ENCODE measurements around the gene C15orf61.

Gene C15orf61

DNA sequence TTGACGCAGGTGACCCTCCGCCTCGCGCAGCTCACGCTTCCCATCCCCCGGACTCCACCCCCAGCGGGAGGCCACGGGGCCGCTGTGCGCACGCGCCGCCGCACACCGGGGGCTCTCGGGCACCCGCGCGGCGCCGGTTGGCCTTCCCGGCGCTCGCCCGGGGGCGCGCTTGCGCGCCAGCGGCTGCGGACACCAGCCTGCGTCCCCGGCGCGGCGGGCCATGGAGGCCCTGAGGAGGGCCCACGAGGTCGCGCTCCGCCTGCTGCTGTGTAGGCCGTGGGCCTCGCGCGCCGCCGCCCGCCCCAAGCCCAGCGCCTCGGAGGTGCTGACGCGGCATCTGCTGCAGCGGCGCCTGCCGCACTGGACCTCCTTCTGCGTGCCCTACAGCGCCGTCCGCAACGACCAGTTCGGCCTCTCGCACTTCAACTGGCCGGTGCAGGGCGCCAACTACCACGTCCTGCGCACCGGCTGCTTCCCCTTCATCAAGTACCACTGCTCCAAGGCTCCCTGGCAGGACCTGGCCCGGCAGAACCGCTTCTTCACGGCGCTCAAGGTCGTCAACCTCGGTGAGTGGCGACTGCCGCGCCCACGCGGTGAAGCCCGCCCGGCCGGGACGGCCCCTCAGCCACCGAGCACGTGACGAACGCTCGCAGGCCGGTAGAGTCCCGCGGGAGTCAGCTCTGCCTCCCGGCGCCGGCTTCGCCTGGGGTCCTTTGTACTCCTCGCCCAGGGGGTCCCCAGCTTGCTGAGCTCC, at the start of gene C15orf61:
Gene C15orf61 (plus strand): TSS at position 103 of the 754 bp plus-strand sequence. CDS start 118 bp downstream, at position 221.
- peak in 54 of 56 donors; percentile 35 to 86 (median 73) for DNase-seq

DNA sequence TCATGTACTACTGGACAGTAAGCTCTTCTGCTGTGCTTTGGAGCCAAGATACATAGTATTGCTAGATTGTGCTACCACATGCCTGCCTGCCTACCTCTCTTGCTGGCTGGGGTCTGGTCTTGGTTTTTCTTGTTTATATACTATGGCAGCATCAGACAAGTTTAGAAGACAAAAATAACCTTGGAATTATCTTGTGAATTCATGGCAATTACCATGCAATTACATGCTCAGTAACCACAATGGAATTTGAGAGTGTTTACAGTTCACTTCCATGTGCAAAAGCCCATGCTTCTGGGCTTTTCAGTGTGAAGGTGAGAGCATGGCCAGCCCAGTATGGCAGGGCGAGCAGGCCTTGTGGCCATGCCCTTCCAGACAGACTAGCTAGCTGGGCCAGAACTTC, 48.0 kb upstream of the C15orf61 start:
- no peak for DNase-seq

DNA sequence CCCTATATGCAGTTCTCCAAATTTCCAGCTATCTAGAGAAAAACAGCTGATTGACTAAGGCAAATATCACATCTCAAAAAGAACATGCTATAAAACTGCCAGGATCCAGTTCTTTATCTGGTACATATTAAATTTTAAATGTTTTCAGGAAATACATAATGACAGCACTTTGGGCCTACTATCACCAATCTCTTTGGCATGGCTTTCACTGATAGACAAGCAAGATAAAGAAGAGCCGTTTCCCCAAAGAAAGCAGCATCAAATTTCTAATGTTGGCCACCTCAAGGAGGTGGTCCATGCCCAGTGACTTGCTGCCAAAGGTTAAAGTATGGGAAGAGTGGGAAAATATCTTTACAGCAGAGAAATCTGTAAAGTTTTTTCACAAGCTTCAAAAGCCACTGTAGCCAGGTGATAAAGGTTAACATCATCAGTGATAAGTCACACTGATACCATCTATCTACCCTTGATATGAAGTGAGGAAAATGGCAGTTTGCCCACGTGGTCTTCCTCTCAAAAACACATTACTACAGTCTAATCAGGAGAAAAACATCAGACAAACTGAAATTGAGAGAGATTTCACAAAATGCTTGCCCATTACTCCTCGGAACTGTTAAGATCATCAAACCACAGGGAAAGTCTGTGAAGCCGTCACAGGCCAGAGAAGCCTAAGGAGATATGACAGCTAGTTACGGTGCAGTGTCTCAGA, 46.4 kb upstream of the C15orf61 start:
- no peak for DNase-seq

DNA sequence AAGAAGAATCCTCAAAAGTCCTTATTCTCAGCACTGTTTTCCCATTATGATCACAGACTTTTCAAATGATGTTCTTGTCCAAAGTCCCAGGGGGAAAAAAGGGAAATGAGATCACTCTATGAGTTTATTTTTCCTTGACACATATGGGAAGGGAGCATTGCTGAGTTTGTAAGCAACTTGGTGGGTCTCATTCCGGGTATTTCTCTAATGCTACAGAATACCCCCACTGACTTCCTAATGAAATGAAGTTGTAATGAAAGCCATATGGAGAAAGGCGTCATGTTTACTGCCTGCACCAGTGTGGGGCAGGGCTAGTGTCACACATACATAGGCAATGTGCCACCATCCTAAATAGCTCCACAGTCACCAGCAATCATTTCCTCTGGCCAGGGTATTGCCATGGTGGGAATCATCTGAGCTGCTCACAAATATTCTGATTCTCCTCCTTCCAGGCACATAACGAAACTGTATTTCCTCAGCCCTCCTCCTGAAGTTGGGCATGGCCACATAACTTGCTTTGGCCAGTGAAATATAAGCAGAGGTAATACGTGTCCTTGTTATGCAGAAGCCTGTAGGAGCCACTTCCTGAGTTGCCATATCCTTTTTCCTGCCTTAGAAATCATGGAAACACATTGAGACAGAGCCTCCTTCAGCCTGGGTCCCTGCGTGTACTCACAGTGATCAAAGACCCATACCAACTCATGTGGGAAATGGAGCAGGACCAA, 41.0 kb upstream of the C15orf61 start:
- no peak for DNase-seq

DNA sequence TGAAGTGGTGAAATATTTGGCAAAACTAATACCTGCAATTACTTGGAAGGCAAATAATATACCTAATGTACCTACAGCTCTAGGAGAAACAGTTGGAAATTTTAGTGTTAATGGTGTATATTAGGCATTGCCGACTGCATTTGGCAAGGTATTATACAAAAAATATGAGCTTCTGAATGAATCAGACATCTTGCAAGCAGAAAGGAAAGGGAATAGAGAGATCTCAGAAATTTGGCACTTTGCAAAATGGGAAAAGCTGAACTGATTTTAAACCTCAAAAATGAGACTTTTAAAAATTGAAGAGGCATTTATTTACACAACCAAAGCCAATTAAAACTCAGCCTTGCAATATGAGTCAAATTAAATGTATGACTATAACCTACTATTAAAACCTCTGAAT, 40.2 kb upstream of the C15orf61 start:
- DNase-seq = no peak

DNA sequence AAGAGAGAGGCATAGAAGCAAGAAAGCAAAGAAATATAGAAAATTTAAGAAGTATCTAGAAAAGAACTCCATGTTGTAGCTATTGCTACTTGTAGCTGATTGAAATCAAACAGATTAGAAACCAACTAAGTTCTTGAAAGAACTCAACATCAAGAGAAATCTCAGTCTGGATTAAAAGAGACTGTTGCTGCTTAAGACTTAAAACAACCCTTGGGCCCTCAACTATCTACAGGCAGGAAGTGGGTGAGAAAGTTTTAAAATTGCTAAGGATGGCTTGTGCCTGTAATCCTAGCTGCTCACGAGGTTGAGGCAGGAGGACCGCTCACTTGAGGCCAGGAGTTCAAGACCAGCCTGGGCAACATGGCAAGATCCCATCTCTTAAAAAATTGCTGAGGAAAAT, 39.3 kb upstream of the C15orf61 start:
- DNase-seq = no peak

DNA sequence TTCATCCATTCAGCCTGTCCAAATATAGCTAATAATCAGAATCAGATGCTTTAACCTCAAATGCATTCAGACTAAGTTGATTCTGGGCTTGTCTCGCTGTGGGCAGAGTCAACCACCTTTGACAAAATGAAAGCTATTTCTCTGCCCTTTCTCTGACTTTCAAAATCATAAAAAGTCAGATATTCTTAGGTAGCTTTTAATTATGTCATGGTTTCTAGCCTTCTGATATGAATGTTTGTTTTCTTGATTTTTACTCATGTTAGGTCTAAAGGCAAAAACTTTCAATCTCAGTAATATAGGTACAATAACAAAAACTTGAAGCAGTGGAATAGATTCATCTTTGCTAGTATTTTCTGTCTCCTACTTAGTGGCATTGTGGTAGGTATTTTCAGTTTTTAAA, 25.3 kb upstream of the C15orf61 start:
- no peak for DNase-seq

DNA sequence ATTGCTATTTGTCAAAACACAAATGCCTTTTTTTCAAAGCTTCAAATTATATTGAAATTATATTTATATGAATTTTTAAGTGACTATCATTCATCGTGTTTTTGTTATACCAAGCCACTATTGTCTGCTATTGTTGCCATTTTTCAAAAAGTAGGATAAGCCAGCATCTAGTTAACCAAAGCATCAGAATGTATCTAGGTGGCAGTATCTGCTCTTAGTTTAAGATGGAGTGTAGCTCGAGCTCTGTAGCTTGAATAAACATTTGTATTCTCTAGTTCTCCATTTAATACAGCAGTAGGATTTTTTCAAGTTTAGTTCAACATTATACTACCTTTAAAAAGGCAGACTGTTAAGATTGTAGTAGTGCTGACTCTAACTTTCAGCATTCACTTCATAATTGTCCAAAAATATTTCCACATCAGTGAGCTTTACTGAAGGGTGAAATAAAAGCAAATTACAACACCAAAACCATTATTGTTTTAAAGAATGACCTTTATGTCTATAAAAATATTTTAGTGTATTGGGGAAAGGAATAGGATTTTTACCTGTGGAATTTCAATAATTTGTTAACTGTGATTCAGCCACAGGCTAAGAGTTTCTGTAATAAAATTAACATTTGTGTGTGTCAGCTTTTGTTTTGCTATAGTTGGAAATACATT, 19.6 kb upstream of the C15orf61 start:
- DNase-seq = no peak

DNA sequence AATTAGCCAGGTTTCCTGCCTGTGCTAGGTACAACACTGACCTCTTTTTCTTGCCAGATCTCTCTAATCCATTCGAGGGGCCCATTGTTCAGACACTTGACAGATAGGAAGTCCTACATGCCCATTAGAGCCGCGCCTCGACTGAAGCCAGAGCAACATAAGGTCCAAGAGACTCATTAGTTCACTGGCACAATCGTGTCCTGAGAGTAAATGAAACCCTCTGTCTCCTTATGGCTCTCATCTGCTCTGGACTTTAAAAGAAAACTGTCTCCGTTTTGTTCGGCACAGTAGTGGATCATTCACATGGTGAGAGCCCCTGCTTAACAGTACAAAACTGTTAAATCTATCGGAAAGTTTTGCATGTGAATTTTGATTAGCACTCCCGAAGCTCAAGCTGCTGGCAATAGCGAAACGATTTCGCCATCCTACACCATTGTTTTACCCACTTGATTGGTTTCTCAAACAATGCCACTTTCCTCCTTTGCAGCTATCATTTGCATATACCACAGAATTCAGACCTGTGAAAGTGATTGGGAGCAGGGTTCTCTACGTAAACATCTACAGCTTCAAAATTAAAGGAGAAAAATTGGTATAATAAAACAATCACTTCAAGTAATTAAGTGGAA, 19.0 kb upstream of the C15orf61 start:
- peak in 3 of 56 donors; percentile 0 to 14 (median 5) for DNase-seq

DNA sequence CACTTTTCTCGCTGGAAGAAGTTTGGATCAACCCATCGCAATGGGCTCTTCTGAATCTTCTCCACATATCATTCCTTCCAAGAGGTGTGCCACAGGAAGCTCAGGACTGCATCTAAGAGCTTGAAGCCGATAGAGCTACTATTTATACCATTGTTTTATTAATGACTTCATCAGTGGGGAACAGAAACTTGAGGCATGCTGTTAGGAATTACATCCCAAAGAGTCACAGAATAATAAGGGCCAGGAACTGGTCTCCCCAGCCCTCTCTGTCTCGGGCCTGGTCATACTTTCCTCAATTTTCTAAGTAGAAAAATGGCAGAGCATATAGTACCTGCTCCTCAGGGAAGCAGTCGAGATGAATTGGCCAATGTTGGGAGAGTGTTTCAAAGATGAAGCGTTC, 16.9 kb upstream of the C15orf61 start:
- DNase-seq = no peak

DNA sequence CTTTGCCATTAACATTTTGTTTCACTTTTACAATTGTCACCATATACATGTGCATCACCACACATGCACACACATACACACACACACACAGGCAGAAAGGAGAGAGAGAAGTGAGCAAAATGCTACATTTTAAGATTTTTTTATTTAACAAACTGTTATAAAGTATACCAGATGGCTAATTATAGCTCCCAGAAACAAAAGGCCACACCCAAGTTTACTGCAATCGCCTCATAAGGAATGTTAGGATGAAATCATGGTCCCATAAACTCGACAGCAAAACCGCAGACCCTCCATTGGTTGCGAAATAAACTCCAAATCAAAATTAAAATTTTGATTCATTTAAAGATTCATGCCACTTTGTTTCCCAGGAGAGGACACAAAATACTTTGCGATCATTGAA, 16.1 kb upstream of the C15orf61 start:
- DNase-seq = no peak

DNA sequence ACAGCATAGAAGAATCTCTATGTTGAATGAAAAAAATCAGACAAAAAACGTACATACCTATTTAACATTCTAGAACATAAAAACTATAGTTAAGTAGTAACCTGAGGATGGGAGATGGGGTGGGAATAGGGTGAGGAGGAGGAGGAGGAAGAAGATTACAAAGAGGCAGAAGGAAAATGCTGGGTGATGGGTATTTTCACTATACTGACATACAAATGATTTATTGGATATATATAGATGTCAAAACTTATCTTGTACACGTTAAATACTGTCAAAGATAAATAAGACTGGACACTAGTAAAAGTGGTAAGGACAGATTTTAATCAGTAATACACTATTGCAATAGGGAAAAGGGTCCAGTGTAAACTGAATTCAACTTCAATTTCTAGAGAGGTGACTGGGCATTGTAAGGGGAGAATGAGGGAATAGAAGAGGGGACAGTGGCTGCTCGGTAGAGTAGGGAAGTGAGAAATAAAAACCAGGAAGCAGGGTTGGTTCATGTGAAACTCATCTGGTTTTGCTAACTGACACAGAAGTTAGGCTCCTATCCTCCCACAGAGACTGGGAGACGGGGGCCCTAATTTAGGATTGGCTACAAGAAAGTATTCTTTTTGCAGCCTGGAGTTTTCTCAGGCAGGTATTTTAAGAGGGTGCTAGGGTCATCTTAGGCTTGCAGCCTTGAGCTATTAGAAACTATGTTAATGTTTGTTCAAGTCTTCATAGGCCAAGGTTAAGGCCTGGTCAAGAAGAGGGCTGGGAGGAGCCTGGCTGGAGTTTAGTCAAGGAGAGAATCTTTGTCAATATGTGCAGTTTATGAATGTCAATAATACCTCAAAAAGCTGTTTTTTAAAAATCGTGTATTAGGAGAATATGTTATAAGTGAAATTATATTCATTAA, 15.0 kb upstream of the C15orf61 start:
- no peak for DNase-seq

DNA sequence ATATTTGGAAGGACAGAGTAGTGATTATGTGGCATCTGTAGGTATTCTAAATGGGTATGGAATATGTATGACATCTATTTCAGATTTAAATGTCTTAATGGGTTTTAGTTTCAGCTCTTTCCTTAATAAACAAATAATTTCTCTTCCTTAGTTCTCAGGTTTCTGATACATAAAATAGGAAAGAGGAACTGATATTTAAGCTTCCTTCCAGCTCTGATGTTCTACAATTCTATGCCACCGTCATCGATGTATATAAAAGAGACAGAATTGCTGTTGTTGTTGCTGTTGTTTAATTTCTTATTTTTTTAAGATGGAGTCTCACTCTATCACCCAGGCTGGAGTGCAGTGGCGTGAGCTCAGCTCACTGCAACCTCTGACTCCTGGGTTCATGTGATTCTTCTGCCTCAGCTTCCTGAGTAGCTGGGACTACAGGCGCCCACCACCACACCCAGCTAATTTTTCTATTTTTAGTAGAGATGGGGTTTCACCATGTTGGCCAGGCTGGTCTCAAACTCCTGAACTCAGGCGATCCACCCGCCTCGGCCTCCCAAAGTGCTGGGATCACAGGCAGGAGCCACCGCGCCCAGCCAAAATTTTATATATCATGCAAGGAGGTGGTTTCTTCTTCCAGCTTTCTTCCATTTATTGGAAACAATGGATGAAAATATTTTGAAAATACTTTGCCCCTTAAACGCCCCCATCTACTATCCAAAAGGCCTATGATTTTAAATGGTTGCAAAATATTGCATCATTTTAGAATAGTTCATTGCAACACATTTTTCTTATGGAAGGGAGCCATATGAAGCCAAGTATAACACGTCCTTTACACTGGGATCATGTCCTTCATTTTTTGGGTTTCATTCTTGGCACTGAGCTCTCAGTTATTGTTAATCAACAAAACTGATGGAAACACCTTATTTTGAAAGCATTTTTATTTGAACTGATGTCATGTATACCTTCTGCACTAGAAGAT, 13.9 kb upstream of the C15orf61 start:
- DNase-seq = no peak

DNA sequence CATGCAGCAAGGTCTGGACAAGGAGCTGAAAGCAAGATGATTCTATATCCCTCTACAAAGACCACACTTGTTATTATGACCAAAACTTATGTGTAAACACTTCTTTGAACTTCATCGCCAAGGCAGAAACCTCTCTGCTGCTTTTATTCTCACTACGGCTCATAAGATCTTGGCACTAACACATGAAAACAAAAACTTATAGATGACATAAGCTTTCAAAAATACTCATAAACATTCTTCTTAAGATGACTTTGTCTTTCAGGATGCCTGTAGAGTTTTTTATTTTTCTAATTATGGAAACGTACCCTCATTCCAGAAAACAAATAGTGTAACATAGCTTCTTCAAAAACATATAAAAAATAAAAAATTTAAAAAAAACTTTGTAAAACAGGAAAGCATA, 12.5 kb upstream of the C15orf61 start:
- no peak for DNase-seq

DNA sequence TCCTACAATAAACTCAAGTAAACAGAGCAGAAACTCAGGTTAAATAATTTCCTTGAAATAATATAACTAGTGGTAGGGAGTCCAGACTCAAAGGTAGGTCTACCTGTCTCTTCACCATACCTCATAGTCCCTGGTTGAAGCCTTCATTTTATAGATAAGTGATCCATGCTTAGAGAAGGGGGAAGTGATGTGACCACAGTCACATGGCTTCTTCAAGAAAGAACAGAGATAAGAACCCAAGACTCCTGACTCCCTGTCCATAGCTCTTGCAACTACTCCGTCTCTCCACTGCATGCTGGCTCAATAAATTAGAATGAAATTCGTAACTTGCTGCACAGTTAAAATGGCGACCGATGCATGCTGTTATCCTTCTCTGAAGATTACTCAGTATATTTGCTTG, 11.0 kb upstream of the C15orf61 start:
- DNase-seq = no peak

DNA sequence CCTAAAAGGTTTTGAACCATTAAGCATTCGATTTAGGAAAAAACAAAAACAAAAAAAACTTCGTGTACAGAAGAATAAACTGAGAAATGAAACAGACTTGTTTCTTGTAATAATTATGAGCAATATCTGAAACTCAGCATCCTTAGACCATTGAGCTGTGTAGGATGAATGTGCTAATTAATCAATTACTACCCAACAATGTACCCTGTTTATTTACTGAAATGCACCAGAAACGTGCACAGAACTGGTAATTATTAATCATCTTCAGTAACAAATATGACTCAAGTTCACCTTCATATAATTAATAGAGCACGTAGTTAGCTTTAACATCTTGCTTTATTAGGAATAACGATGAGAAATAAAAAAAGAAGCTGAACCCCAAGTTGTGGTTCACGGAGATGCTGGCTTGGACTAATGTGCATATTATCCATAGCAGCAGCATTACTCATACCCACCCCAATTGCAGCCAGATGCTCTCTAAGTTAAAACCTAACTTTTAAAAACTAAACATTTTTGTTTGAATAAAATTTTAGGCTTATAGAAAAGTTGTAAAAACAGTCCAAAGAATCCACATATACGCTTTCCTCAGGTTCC, 10.2 kb upstream of the C15orf61 start:
- DNase-seq = no peak

DNA sequence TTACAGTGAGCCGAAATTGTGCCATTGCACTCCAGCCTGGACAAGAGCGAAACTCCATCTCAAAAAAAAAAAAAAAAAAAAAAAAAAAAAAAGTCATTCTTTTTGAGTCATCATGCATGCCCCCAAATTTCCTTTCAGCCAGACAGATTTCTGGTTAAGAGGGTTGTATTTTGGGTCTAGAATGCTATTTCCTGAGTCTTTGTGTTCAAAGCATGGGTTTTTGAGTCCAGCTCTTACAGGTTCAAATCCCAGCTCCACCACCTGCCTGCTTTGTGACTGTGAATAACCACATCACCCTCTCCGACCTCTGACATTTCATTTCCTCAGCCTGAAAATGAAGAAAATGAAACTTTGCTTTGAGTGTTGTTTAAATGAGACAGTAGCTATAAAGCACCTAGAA, 9.3 kb upstream of the C15orf61 start:
- no peak for DNase-seq

DNA sequence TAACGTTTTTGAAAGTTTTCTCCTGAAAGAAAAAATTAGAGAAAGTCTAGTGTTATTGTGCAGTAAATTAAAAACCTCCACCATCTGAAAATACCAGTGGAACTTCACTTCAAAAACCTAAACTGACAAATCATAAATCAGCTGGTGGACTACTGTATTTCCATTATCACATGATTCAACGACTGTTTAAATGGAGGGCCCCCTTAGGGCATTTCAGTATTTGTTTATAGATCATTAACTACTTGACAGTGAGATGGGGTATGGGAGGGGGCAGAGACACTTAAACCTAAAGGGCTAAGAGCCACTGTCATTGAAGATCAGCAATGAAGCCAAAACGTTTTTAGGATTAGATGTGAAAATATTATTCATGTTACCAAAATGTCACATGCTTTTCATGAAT, 8.8 kb upstream of the C15orf61 start:
- no peak for DNase-seq
